OCI-M2 (cell line): ENCODE measurements around the gene GALE.
A peak's percentile ranks its signal among the peaks of the same experiment; 100 is the strongest.
"Not testable (repeated sequence)": the region's sequence is repeated elsewhere in the genome, so short reads cannot be mapped to it uniquely, and the experiment has no call there.

Experiments
- DNase-seq: peaks from one replicate; lab custom pipeline; 2025; ENCODE audit not compliant: unreplicated experiment; lab: John Stamatoyannopoulos, UW

Gene GALE

GRCh38 chr1:23793018-23793781 lies 7.4 kb downstream of the GALE start:
- DNase-seq, result no peak

- DNase-seq, result no peak
These were observed 8.2 kb downstream of the GALE start for GRCh38 chr1:23792151-23792945.

- no peak for DNase-seq
These were observed 9.0 kb downstream of the GALE start for GRCh38 chr1:23791516-23792047.

- DNase-seq, result no peak
These were observed 9.6 kb downstream of the GALE start, which contains the start of gene LYPLA2 for GRCh38 chr1:23790696-23791515. Gene LYPLA2 (plus strand): TSS chr1:23791145. CDS start chr1:23792683, 1,538 bp downstream.

- DNase-seq, result no peak
These were observed 11.9 kb downstream of the GALE start for GRCh38 chr1:23788695-23789094.

- DNase-seq, result no peak
These were observed 12.9 kb downstream of the GALE start for GRCh38 chr1:23787701-23788100.

- DNase-seq, result no peak
These were observed 15.7 kb downstream of the GALE start for GRCh38 chr1:23784846-23785245.

- not testable (repeated sequence) for DNase-seq
These were observed 17.4 kb downstream of the GALE start for GRCh38 chr1:23783141-23783540.

- no peak for DNase-seq
These were observed 20.7 kb downstream of the GALE start for GRCh38 chr1:23779826-23780371.

GRCh38 chr1:23777979-23778814 lies 22.4 kb downstream of the GALE start, which contains the start of gene PITHD1:
Gene PITHD1 (plus strand): TSS chr1:23778418. CDS start chr1:23778516, 98 bp downstream.
- DNase-seq, result peak; percentile 86

GRCh38 chr1:23776217-23776616 lies 24.3 kb downstream of the GALE start:
- no peak for DNase-seq

GRCh38 chr1:23774174-23774880 lies 26.2 kb downstream of the GALE start:
- DNase-seq, result no peak

- DNase-seq, result no peak
These were observed 27.7 kb downstream of the GALE start for GRCh38 chr1:23772854-23773242.

GRCh38 chr1:23772049-23772853 lies 28.3 kb downstream of the GALE start:
- DNase-seq, result peak; percentile 46

- DNase-seq, result no peak
These were observed 31.8 kb downstream of the GALE start for GRCh38 chr1:23768733-23769132.

GRCh38 chr1:23763041-23763577 lies 37.4 kb downstream of the GALE start:
- no peak for DNase-seq

- no peak for DNase-seq
These were observed 41.3 kb downstream of the GALE start for GRCh38 chr1:23759277-23759676.

GRCh38 chr1:23757812-23758211 lies 42.7 kb downstream of the GALE start:
- no peak for DNase-seq
